Hematopoietic multipotent progenitor cell treated with erythropoietin and hydrocortisone succinate and interleukin-3 and kit ligand, for 4 days (in vitro differentiated cells): ENCODE measurements around the gene ANTXR1.

Experiments used
- DNase-seq: peaks from one replicate; pipeline ENCODE4 v3.0.0-alpha.2; 2015

ANTXR1 gene

GRCh38 chr2:69077252-69077950 lies 64.4 kb downstream of the ANTXR1 start:
- no peak for DNase-seq

DNA sequence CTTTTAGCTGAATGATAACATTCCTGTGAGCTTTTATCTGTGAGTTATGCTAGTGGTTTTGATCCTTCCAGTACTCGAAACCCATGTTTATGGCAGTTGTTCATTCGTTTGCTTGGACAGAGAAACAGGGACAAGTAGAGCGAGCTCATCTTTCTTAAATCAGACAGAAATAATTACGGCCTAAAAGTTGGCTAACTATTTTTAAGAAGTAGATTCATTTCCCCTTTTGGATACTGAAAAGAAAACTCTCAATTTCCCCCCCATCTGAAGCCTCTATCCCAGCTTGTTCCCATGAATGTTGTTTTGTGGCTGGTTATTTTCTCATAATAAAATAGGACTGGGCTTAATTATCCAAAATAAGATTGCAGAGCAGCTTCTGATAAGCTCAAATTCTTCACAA lies 67.1 kb downstream of the ANTXR1 start:
- DNase-seq = no peak

GRCh38 chr2:69081001-69081580 lies 68.1 kb downstream of the ANTXR1 start:
- no peak for DNase-seq

DNA sequence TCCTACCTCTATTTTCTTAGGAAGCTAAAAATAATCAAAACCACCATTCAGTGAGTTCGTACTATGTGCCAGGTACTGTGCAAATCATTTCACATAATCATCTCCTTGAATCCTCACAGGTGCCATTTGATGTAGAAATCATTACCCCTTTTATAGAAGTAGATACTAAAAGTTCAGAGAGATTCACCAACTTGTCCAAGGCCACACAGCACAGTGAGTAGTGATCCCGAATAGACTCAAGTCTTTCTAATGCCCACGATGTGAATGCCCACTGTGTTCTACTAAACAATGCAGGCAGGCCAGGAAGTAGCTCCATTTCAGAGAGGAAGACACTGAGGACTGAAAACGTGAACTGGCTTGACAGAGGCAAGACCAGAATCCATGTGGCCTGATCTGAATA lies 68.8 kb downstream of the ANTXR1 start:
- no peak for DNase-seq

- DNase-seq = peak; percentile 60
These were observed 69.5 kb downstream of the ANTXR1 start for GRCh38 chr2:69082430-69082997.

DNA sequence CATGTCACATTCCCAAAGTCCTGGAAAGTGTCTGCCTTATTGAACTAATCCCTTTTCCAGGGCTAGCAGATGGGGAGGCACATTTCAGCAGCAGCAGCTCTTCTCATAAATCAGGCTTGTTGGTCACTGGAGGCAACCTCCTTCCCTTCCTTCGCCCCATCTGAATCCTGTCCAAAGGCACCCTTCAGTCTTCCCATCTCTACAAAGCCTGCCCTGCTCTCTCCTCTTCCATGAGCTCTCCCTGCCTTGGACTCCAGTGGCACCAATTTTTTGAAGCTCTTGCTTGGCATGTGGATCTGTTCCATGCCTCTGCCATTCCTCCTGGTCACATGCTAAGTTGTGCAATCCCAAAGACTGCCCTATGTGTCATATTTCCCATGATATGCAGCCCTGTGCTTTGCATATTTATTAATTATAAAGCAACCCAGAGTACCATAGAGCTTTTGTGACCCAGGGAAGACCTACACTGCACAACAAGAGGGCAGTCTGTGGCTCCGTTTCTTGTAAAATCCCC lies 70.3 kb downstream of the ANTXR1 start:
- no peak for DNase-seq

- DNase-seq = no peak
These were observed 71.5 kb downstream of the ANTXR1 start for GRCh38 chr2:69084492-69084891.

GRCh38 chr2:69086466-69086865 lies 73.5 kb downstream of the ANTXR1 start:
- peak; percentile 42 for DNase-seq

DNA sequence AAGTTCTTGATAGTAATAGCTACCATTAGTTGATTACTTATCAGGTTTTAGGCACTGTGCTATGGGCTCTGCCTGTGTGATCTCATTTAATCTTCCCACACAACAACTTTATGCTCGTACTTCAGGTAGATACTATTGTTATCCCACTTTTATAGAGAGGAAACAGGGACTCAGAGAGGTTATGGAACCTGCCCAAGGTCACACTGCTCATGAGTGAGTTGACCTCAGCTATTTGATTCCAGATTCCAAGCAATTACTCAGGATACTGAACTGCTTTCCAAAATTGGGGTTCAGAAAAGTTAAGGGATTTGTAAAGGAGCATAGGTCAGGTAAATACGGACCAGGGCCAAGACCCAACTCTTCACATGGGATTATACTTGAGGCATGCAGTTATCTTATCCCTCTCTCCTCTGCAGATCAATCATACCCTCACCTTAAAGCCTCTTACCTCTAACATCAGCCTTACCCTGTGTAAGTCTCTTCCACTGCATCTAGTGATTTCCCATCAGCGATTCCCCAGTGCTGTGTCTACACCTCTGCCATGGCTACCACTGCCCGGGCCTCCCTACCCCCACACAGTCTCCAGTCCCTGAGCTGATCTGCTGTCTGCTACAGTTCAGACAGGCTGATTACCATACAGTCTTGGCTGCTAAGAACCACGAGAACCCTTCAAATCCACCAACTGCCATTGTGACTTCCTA lies 74.4 kb downstream of the ANTXR1 start:
- DNase-seq = no peak

GRCh38 chr2:69087912-69088240 lies 74.9 kb downstream of the ANTXR1 start:
- no peak for DNase-seq

DNA sequence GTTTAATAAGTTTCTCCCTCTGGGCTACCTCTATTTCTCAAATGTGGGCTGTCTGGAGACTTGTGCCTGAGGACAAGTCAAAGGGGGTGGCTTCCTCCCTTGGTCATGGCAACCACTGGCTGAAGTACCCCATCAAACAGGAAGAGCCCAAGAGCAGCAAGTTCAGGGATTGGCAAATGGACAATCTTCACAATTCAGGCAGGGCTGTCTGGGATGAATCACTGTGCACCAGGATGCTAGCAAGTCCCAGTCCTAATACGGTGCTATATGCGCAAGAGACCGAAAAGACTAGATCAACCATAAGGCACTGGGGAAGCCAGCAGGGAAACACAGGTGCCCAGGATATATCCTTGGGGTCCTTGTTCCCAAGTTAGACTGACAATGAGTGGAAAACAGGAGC lies 75.5 kb downstream of the ANTXR1 start:
- no peak for DNase-seq

DNA sequence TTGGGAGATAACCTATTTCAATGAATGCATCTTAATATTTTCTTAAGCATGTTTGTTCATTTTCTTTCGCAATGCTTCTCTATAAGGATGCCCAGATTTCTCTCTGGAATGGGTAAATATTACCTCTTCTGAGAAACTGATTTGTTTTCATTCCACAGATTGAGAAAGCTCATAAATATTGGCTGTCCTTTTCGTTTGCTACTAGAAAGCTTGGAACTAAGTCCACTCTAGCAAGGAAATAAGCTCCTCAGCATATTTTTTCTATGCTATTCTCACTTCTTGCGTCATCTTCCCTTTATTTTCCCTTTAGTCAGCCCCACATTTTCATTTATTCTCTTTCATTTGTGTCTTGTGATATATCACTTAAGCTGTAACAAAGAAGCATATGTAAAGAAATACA lies 76.3 kb downstream of the ANTXR1 start:
- DNase-seq = no peak

DNA sequence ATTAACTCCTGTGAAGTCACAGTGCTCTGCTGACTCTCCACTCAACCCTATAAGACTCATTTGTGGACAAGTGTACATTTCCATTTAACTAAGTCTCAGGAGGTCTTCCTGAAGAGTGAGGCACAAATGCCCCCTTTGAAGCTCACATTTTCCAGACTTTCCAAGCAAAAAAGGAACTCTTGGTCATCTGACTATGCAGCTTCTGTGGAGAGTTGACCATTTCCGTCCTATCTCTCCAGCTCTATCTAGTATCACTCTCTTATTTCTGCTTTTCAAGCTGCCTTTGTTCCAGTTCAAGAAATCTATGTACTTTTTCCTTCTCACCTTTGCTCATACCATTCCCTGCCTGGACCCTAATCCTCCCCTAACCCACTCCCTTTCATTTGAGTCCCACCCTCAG lies 77.0 kb downstream of the ANTXR1 start:
- no peak for DNase-seq

GRCh38 chr2:69090820-69091219 lies 77.8 kb downstream of the ANTXR1 start:
- DNase-seq = no peak

GRCh38 chr2:69092857-69093256 lies 79.9 kb downstream of the ANTXR1 start:
- no peak for DNase-seq

- no peak for DNase-seq
These were observed 82.3 kb downstream of the ANTXR1 start for GRCh38 chr2:69095305-69095704.

DNA sequence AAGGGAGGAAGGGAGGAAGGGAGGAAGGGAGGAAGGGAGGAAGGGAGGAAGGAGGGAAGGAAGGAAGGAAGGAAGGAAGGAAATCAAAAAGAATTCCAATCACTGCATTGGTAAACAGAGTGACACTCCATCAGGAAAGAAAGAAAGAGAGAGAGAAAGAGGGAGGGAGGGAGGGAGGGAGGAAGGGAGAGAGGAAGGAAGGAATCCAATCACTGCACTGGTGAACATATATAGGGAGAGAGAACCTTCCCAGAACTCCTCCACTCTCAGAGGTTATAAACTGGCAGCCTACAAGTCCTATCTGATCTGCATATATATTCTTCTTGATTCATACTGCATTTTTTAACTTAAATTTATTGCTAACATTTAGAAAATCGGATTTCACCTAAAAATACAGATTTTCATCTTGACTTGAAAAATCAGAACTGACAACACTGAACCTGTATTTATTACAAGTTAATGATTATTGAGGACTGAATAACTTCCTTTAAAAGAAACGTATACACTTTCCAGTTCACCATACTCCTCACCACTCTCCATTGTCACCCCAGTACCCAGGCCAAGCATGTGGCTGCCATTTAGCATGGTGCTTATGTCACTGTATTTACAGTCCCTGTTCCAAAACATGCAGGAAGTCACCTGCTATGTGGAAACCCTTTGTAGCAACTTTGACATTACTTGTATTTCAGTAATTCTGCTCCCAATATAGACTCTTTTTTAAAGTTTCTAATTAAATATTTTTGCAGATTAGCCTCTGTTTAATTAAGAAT lies 83.5 kb downstream of the ANTXR1 start:
- DNase-seq = no peak

DNA sequence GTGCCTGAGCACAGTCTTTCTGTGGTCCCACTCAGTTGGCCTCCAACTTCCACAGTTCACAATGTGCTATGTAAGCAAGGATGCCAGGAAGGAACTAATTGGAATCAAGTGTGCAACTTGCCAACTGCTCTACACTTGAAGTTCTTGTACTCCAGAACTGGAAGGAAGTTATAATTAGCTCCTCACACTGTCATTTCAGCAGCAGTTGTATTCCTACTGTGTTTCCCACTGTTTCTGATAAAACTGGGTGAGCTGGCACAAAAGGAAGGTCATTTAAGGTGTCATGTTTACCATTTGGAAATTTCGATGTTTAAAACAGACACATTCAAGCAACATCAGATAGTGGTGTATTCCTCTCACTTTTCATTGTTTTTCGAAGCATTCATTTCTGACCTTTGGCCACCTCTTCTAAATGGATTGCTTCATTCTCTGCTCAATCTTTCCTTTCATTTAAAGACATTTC lies 84.2 kb downstream of the ANTXR1 start:
- DNase-seq = no peak

GRCh38 chr2:69097891-69098655 lies 85.1 kb downstream of the ANTXR1 start:
- no peak for DNase-seq

DNA sequence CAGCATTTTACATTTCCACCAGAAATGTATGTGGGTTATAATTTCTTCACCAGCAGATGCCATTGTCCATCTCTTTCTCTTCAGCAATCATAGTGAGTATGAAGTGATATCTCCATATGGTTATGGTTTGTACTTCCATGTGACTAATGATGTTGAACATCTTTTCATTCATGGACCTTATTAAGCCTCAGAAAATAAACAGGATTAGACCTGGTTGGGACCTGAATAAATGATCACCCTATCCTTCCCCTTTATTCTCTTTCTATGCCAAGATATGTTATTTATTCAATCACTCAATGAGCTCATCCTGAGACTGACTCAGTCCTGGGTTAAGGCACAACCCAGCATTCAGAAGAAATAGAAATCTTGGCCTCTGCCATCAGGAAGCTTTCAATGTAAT lies 86.6 kb downstream of the ANTXR1 start:
- no peak for DNase-seq

- no peak for DNase-seq
These were observed 87.3 kb downstream of the ANTXR1 start for GRCh38 chr2:69100220-69100723.

GRCh38 chr2:69102041-69102593 lies 89.1 kb downstream of the ANTXR1 start:
- DNase-seq = no peak
